GM12864 (cell line): ENCODE data around the gene CYRIA.
A peak's percentile ranks its signal among the peaks of the same experiment; 100 is the strongest.

ENCODE experiments used
- DNase-seq: peaks from one replicate; pipeline ENCODE4 v3.0.0-alpha.2; 2011; ENCODE audit warnings: low read depth
- H3K4me3 ChIP-seq: 2 replicates; pipeline ENCODE4 v1.5.1; 2011; ENCODE audit warnings: mild to moderate bottlenecking, low read depth, low read length, control low read depth
- TF ChIP-seq, protein P1 (sequence below): IDR thresholded peaks from 2 replicates; pipeline ENCODE4 v1.5.1; 2011; ENCODE audit warnings: low read depth, mild to moderate bottlenecking, moderate library complexity, low read length, control low read depth, inconsistent platforms; ENCODE audit errors: missing control alignments

CYRIA gene

DNA sequence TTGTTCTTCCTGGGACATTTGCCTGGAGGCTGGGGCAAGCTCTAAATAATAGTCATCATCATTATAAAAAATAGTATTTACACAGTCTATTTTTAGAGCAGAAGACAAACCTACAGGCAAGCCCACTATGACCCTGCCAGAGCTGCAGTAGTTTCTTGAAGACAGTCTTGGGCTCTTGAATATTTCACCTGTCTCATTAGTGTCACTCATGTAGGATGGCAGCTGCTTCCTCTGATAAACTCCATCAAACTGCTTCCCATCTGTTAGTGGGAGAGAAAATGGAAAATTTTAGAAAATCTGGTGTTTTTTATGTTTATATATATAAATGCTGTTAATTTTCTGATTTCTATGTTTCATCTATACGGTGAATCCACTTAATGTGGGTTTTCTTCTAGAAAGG is 8.5 kb upstream of the CYRIA start:
- no peak overlapping the region for H3K4me3 ChIP-seq
- TF ChIP-seq, protein P1, sequence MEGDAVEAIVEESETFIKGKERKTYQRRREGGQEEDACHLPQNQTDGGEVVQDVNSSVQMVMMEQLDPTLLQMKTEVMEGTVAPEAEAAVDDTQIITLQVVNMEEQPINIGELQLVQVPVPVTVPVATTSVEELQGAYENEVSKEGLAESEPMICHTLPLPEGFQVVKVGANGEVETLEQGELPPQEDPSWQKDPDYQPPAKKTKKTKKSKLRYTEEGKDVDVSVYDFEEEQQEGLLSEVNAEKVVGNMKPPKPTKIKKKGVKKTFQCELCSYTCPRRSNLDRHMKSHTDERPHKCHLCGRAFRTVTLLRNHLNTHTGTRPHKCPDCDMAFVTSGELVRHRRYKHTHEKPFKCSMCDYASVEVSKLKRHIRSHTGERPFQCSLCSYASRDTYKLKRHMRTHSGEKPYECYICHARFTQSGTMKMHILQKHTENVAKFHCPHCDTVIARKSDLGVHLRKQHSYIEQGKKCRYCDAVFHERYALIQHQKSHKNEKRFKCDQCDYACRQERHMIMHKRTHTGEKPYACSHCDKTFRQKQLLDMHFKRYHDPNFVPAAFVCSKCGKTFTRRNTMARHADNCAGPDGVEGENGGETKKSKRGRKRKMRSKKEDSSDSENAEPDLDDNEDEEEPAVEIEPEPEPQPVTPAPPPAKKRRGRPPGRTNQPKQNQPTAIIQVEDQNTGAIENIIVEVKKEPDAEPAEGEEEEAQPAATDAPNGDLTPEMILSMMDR, result no peak
- no peak for DNase-seq

- no peak for DNase-seq
- TF ChIP-seq, protein P1, result no peak
- no peak overlapping the region for H3K4me3 ChIP-seq
These were observed 6.1 kb upstream of the CYRIA start for GRCh38 chr2:16671760-16672159.

DNA sequence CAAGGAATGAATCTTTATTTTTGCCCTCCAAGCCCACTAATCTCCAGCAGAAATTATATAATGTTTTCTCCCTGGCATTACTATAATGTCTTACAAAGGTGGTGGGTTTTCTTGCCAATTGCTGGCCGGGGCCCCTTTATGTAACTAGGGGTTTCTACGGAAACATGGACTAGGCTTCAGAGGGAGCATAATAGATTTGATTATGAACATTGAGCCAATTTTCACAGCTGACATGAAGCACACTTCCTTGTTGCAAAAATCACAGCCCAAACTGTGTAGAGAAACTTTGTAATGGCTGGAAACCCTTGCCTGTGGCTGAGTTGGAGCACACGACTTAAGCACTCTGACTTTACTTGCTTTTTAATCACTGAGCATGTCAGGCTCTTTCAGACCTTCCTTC is 3.8 kb upstream of the CYRIA start:
- H3K4me3 ChIP-seq, result no peak overlapping the region
- DNase-seq, result no peak
- TF ChIP-seq, protein P1, result no peak

GRCh38 chr2:16666449-16666801 is 791 bp upstream of the CYRIA start:
- DNase-seq, result no peak
- no peak overlapping the region; the same call in 1 of the 2 replicates for H3K4me3 ChIP-seq
- TF ChIP-seq, protein P1, result no peak

- no peak for DNase-seq
- peak overlapping the region; percentile 52 for H3K4me3 ChIP-seq
- TF ChIP-seq, protein P1, result no peak
These were observed 556 bp downstream of the CYRIA start for GRCh38 chr2:16664809-16665747.

DNA sequence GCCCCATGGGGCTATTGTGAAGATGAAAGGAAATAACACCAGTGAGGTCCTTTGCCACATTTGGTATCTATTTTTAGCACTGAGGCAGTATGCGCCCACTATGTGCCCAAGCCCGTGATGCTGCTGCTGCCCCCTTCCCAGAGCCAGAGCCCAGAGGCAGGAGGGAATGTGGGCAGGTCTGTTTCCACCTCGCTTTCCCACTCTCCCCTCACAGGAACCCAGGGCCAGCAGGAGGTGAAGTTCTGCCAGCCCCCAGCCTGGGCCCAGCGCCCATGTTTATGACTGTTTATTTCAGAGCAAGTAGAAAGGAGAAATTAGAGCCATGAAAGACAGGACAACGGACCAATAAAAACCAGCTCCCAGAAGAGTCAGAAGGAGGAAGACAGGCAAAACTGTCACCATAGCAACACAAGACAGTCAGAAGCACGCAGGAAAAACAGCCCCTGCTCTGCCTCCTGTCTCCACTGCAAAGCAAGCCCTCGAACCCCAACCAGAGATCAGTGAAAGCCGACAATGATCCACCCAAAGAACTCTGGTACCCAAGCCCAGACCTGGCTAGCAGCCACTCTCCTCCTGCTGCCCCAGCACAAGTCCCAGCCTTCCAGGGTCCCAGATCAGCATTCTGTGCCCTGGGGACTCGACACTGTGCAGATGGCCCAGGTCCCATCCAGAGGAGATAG is 1.4 kb downstream of the CYRIA start:
- no peak for DNase-seq
- H3K4me3 ChIP-seq, result no peak overlapping the region
- TF ChIP-seq, protein P1, result no peak
